IMR-90 (cell line): ENCODE data around the gene NR5A1. TPM values are rescaled to one million over a fixed set of nuclear protein-coding genes. Genes with fewer than 3 reads are reported as not detected.

Experiments used
- ATAC-seq: fragments of 200-7000 bp; cut with Tn5 transposase; 2 replicates; pipeline ENCODE4 v1.9.1; 2020; ENCODE audit warnings: low read depth, mild to moderate bottlenecking, moderate library complexity
- BruUV-seq: library from RNA; stranded (reverse); fragments of 400-500 nt; replicated peaks from 2 replicates; lab custom pipeline; 2021; lab: Mats Ljungman, UMichigan
- CTCF ChIA-PET: fragments of 300-600 bp; formaldehyde crosslinking; extraction: SDS; loops from one replicate; lab custom pipeline; 2021; ENCODE audit warnings: antibody characterized with exemption; lab: Yijun Ruan, JAX
- POLR2A ChIA-PET: fragments of 300-600 bp; sonication (Branson Sonifier 250); formaldehyde crosslinking; loops from one replicate; lab custom pipeline; 2022; ENCODE audit warnings: antibody characterized with exemption; ENCODE audit not compliant: unreplicated experiment; lab: Charles Lee
- DNase-seq: peaks from one replicate; pipeline ENCODE4 v3.0.0; 2013
- H2AFZ ChIP-seq: replicated peaks from 2 replicates; pipeline ENCODE3; 2013; ENCODE audit warnings: low read length, mild to moderate bottlenecking; ENCODE audit not compliant: poor library complexity
- H2AK5ac ChIP-seq: 2 replicates; pipeline ENCODE4 v1.6.1; 2013; ENCODE audit warnings: low read depth, low read length, inconsistent platforms
- H2AK9ac ChIP-seq: replicated peaks from 2 replicates; pipeline ENCODE3; 2013; ENCODE audit warnings: mild to moderate bottlenecking, low read depth, low read length, moderate library complexity; ENCODE audit not compliant: poor library complexity
- H2BK120ac ChIP-seq: 2 replicates; pipeline ENCODE4 v1.6.1; 2013; ENCODE audit warnings: low read depth, low read length, inconsistent platforms
- H2BK15ac ChIP-seq: 3 replicates; pipeline ENCODE4 v1.6.1; 2013; ENCODE audit warnings: low read depth, low read length, inconsistent platforms
- H2BK20ac ChIP-seq: 2 replicates; pipeline ENCODE4 v1.6.1; 2013; ENCODE audit warnings: low read depth, mild to moderate bottlenecking, inconsistent platforms, low read length, moderate library complexity
- H2BK5ac ChIP-seq: 2 replicates; pipeline ENCODE4 v1.6.1; 2013; ENCODE audit warnings: mild to moderate bottlenecking, low read depth, low read length, inconsistent platforms; ENCODE audit not compliant: poor library complexity, severe bottlenecking
- H3K14ac ChIP-seq: replicated peaks from 2 replicates; pipeline ENCODE4 v1.6.1; 2013; ENCODE audit warnings: low read depth, low read length, inconsistent platforms
- H3K18ac ChIP-seq: 2 replicates; pipeline ENCODE4 v1.6.1; 2013; ENCODE audit warnings: low read depth, low read length, control low read depth
- H3K23ac ChIP-seq: 2 replicates; pipeline ENCODE4 v1.6.1; 2013; ENCODE audit warnings: low read depth, low read length, inconsistent platforms
- H3K27ac ChIP-seq: 2 replicates; pipeline ENCODE4 v1.5.1; 2013; ENCODE audit warnings: mild to moderate bottlenecking, control low read depth, low read length; ENCODE audit not compliant: insufficient read depth
- H3K27me3 ChIP-seq: 2 replicates; pipeline ENCODE4 v1.6.1; 2013; ENCODE audit warnings: low read length; ENCODE audit not compliant: control insufficient read depth, insufficient read depth
- H3K36me3 ChIP-seq: 2 replicates; pipeline ENCODE4 v1.6.1; 2013; ENCODE audit warnings: low read length, mixed read lengths; ENCODE audit not compliant: control insufficient read depth, insufficient read depth
- H3K4ac ChIP-seq: 2 replicates; pipeline ENCODE4 v1.6.1; 2013; ENCODE audit warnings: low read depth, low read length, inconsistent platforms
- H3K4me1 ChIP-seq: 2 replicates; pipeline ENCODE4 v1.6.1; 2013; ENCODE audit warnings: low read length, mixed read lengths; ENCODE audit not compliant: control insufficient read depth, insufficient read depth
- H3K4me2 ChIP-seq: 2 replicates; pipeline ENCODE4 v1.6.1; 2013; ENCODE audit warnings: low read depth, mild to moderate bottlenecking, control low read depth, low read length, moderate library complexity
- H3K4me3 ChIP-seq: 2 replicates; pipeline ENCODE4 v1.5.1; 2013; ENCODE audit warnings: low read depth, mild to moderate bottlenecking, control low read depth, low read length, moderate library complexity; ENCODE audit not compliant: insufficient read depth
- H3K56ac ChIP-seq: 2 replicates; pipeline ENCODE4 v1.6.1; 2013; ENCODE audit warnings: low read length, inconsistent platforms; ENCODE audit not compliant: insufficient read depth; ENCODE audit errors: extremely low read depth
- H3K79me1 ChIP-seq, 2 experiments: 2 replicates each; pipeline ENCODE4 v1.6.1; 2013; ENCODE audit warnings: low read length in 2 of 2, inconsistent platforms in 1 of 2, low read depth in 1 of 2
- H3K9ac ChIP-seq: 2 replicates; pipeline ENCODE4 v1.6.1; 2013; ENCODE audit warnings: low read depth, low read length, control low read depth
- H3K9me1 ChIP-seq: 2 replicates; pipeline ENCODE4 v1.6.1; 2013; ENCODE audit warnings: low read length, inconsistent platforms; ENCODE audit not compliant: insufficient read depth
- H3K9me3 ChIP-seq: 2 replicates; pipeline ENCODE4 v1.6.1; 2013; ENCODE audit warnings: low read length; ENCODE audit not compliant: control insufficient read depth, insufficient read depth
- H4K20me1 ChIP-seq: 2 replicates; pipeline ENCODE4 v1.6.1; 2013; ENCODE audit warnings: low read length, inconsistent platforms; ENCODE audit not compliant: insufficient read depth
- H4K5ac ChIP-seq: 2 replicates; pipeline ENCODE4 v1.6.1; 2013; ENCODE audit warnings: mild to moderate bottlenecking, low read depth, low read length, control low read depth
- H4K8ac ChIP-seq, 2 experiments: 2 replicates each; pipeline ENCODE4 v1.6.1; 2013; ENCODE audit warnings: low read depth in 2 of 2, low read length in 2 of 2, control low read depth in 1 of 2, inconsistent platforms in 1 of 2
- H4K91ac ChIP-seq: 2 replicates; pipeline ENCODE4 v1.6.1; 2013; ENCODE audit warnings: low read depth, low read length, inconsistent platforms; ENCODE audit not compliant: insufficient read depth
- BHLHE40 ChIP-seq: fragments of 150-350 bp; IDR thresholded peaks from 2 replicates; pipeline ENCODE4 v1.6.1; 2016; ENCODE audit warnings: mild to moderate bottlenecking, low read depth, low read length
- SMC3 ChIP-seq: fragments of 150-350 bp; IDR thresholded peaks from 2 replicates; pipeline ENCODE4 v1.6.1; 2016; ENCODE audit warnings: low read depth, mild to moderate bottlenecking, antibody characterized with exemption, low read length, moderate library complexity
- WGBS, 2 experiments: methylation state at CpG; one replicate each; pipeline versions ENCODE4 v1.1.5 to v1.1.7; 2013; ENCODE audit warnings: missing lambda C conversion rate in 2 of 2; ENCODE audit not compliant: insufficient read length in 1 of 2; ENCODE audit errors: extremely low coverage in 2 of 2; 5-methylcytosine and 5-hydroxymethylcytosine counted together
- dilution Hi-C: fragments of 300-500 bp; cut with HindIII; formaldehyde crosslinking; loops from one replicate; pipeline ENCODE4 v1.14.3; 2018; ENCODE audit warnings: low sequenced_read_pairs; ENCODE audit not compliant: unreplicated experiment
- in situ Hi-C: fragments of 300-500 bp; cut with MboI; formaldehyde crosslinking; loops from 3 replicates; pipeline ENCODE4 v1.14.3; 2019; ENCODE audit warnings: low sequenced_read_pairs, inconsistent platforms, mixed read lengths
- intact Hi-C: fragments of 100-400 bp; cut with micrococcal nuclease; formaldehyde crosslinking; loops from 2 replicates; pipeline ENCODE4 v1.10.0; 2022
- polyA plus RNA-seq, 3 experiments: library from polyadenylated mRNA; depleted of rRNA; stranded (reverse); fragments of >200 nt; gene quantifications; 2 replicates each; pipeline ENCODE4 v1.2.3, GENCODE V29; 2012; ENCODE audit warnings: low replicate concordance in 1 of 3
- total RNA-seq: library from RNA; depleted of rRNA; stranded (reverse); fragments of >200 nt; gene quantifications from 2 replicates; pipeline ENCODE4 v1.2.3, GENCODE V29; 2012

NR5A1 gene
- total and polyA plus RNA-seq, 2 of the 4 experiments (the other 2 are of a cell fraction) = not detected

DNA sequence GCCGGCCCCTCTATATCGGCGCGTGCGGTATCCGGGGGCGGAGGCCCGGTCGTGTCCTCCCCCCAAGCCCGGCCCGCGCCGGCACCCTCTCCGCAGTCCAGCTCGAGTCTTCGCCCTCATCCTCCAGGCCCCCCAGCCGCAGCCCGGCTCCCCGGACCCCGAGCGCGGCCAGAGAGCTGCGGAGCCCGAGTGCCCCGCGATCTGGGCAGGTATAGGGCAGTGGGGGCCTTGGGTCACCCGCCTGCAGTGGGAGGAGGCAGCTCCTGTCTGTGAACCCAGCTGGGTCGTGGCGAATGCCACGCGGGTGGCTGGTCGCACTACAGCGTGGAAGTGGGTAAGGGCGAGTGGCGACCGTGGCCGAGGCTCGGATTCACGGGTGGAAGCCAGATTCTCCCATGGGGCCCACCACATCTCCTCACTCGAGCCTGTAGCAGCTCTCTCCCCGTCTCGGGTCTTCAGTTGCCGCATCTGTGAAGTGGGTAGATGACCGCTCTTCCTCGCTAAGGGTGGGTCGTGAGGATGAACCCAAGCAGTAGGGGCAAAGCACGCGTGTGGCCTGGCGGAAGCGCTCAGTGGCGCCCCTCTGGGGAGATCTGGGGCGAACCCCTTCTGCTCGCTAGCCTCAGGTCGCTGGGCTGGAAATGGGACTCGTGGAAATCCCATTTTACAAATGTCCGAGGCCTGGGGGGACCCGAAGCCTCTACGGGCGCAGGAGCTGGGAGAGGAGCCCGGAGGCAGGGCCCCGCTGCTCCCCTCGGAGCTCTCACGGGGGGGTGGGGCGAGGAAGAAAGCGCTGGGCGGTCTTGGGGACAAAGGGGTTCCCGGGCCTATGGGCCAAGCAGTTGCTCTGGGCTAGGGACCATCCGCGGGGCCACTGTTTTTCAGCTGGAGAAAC lies 1.9 kb downstream of the NR5A1 start:
- in situ Hi-C loops (no loop called here), dilution Hi-C loops (no loop called here), intact Hi-C loops (no loop called here)
- H3K18ac ChIP-seq = no peak overlapping the region
- no peak overlapping the region for H4K91ac ChIP-seq
- H4K5ac ChIP-seq = no peak overlapping the region
- H2BK120ac ChIP-seq = no peak overlapping the region
- peaks cover 3% of the 10 kb centered on the region; the same call in 1 of the 2 replicates for H4K20me1 ChIP-seq
- H3K23ac ChIP-seq = no peak overlapping the region
- TF ChIP-seq BHLHE40 (no peak), SMC3 (no peak)
- no peak overlapping the region for H3K56ac ChIP-seq
- no peak overlapping the region for H4K8ac ChIP-seq
- peaks cover 64% of the 10 kb centered on the region for H3K27me3 ChIP-seq
- no peak overlapping the region for H2BK20ac ChIP-seq
- no peak overlapping the region for H2BK5ac ChIP-seq
- no peaks in the 10 kb centered on the region; the same call in 1 of the 2 replicates for H3K4me1 ChIP-seq
- H3K4me2 ChIP-seq = no peak overlapping the region
- no TSS peak for BruUV-seq
- H3K9ac ChIP-seq = no peak overlapping the region
- CTCF ChIA-PET = no interaction called here
- H3K9me1 ChIP-seq = no peaks in the 10 kb centered on the region
- H3K79me1 ChIP-seq = no peaks in the 10 kb centered on the region
- DNase-seq = no peak
- H3K4me3 ChIP-seq = no peak overlapping the region
- no peak overlapping the region for H2AK5ac ChIP-seq
- H3K9me3 ChIP-seq = peaks cover 6% of the 10 kb centered on the region
- H2AK9ac ChIP-seq = peak overlapping the region; percentile 42
- peak overlapping the region; percentile 49 for H2AFZ ChIP-seq
- no peak overlapping the region for H3K27ac ChIP-seq
- H2BK15ac ChIP-seq = no peak overlapping the region
- WGBS, 2 experiments = 45% methylated on average over 19 of the region's 69 CpGs; no CpG with 5 or more reads in 1 of the 2 experiments
- H3K14ac ChIP-seq = no peak overlapping the region
- POLR2A ChIA-PET = no interaction called here
- H3K36me3 ChIP-seq = no peaks in the 10 kb centered on the region
- ATAC-seq = peak; percentile 9; the same call in 1 of the 2 replicates
- H3K4ac ChIP-seq = no peak overlapping the region
